Activated T-helper 1 cell treated with anti-CD3 and anti-CD28 coated beads, Interleukin-12 subunit alpha, Interleukin-12 subunit beta, Interleukin-2, Interleukin-4 antibody, amounts not matched to agents 30 ng/mL and 10 ng/mL and 1 ng/mL, durations not matched to agents 14 hours and 24 hours and 36 hours (primary cell): ENCODE measurements around the gene OR2F1. TPM values are rescaled to one million over a fixed set of nuclear protein-coding genes. Genes with fewer than 3 reads are reported as not detected.
"Not testable (repeated sequence)": the region's sequence is repeated elsewhere in the genome, so short reads cannot be mapped to it uniquely, and the experiment has no call there.

Source experiments
- DNase-seq: peaks from one replicate; pipeline ENCODE4 v3.0.0; 2021; ENCODE audit warnings: low spot score
- H3K27ac Mint-ChIP-seq: one replicate; pipeline ENCODE4 v1.8.0; 2021; ENCODE audit warnings: mild to moderate bottlenecking, mixed read lengths
- H3K27me3 Mint-ChIP-seq: one replicate; pipeline ENCODE4 v1.8.0; 2022; ENCODE audit warnings: mild to moderate bottlenecking, moderate library complexity, mixed read lengths; ENCODE audit not compliant: insufficient read depth
- H3K36me3 Mint-ChIP-seq: one replicate; pipeline ENCODE4 v1.8.0; 2021; ENCODE audit warnings: low read depth, mixed read lengths
- H3K4me1 Mint-ChIP-seq: one replicate; pipeline ENCODE4 v1.8.0; 2021; ENCODE audit warnings: low read depth, mixed read lengths
- H3K4me3 Mint-ChIP-seq: one replicate; pipeline ENCODE4 v1.8.0; 2021; ENCODE audit warnings: mild to moderate bottlenecking, moderate library complexity, mixed read lengths
- H3K9me3 Mint-ChIP-seq: one replicate; pipeline ENCODE4 v1.8.0; 2021; ENCODE audit warnings: mixed read lengths
- intact Hi-C: fragments of 100-400 bp; cut with micrococcal nuclease; formaldehyde crosslinking; loops from one replicate; pipeline ENCODE4 v1.15.1; 2024
- total RNA-seq: library from RNA; stranded (reverse); gene quantifications from 2 replicates; pipeline ENCODE4 v1.2.3, GENCODE V29; 2022

Gene OR2F1
- total RNA-seq, 1 donor from 2014 or later = not detected

- H3K27me3 Mint-ChIP-seq = peaks cover 2% of the 10 kb centered on the region
- no peaks in the 10 kb centered on the region for H3K36me3 Mint-ChIP-seq
- H3K4me3 Mint-ChIP-seq = no peak overlapping the region
- intact Hi-C loops = no loop called here
- H3K4me1 Mint-ChIP-seq = no peaks in the 10 kb centered on the region
- no peak for DNase-seq
- no peak overlapping the region for H3K27ac Mint-ChIP-seq
- H3K9me3 Mint-ChIP-seq = no peaks in the 10 kb centered on the region
Observed at GRCh38 chr7:144001543-144001942, 46.9 kb downstream of the OR2F1 start.

GRCh38 chr7:144004703-144005102 is 50.1 kb downstream of the OR2F1 start:
- Mint-ChIP-seq H3K27ac (no peak overlapping the region), H3K4me3 (no peak overlapping the region), H3K27me3 (no peaks in the 10 kb centered on the region), H3K36me3 (no peaks in the 10 kb centered on the region), H3K4me1 (no peaks in the 10 kb centered on the region), H3K9me3 (peaks cover 18% of the 10 kb centered on the region)
- intact Hi-C loops = no loop called here
- DNase-seq = no peak

- Mint-ChIP-seq H3K36me3 (no peaks in the 10 kb centered on the region), H3K27ac (no peak overlapping the region), H3K4me3 (no peak overlapping the region), H3K4me1 (no peaks in the 10 kb centered on the region), H3K27me3 (no peaks in the 10 kb centered on the region), H3K9me3 (peaks cover 22% of the 10 kb centered on the region)
- no peak for DNase-seq
- intact Hi-C loops = no loop called here
Observed at GRCh38 chr7:144006029-144006691, 51.5 kb downstream of the OR2F1 start.

GRCh38 chr7:144006692-144007042 is 52.0 kb downstream of the OR2F1 start:
- Mint-ChIP-seq H3K4me3 (no peak overlapping the region), H3K36me3 (no peaks in the 10 kb centered on the region), H3K4me1 (no peaks in the 10 kb centered on the region), H3K9me3 (peaks cover 22% of the 10 kb centered on the region), H3K27ac (no peak overlapping the region), H3K27me3 (no peaks in the 10 kb centered on the region)
- intact Hi-C loops = no loop called here
- DNase-seq = no peak

GRCh38 chr7:144009361-144009760 is 54.7 kb downstream of the OR2F1 start:
- Mint-ChIP-seq H3K27me3 (peaks cover 3% of the 10 kb centered on the region), H3K36me3 (no peaks in the 10 kb centered on the region), H3K9me3 (peaks cover 22% of the 10 kb centered on the region), H3K4me3 (no peak overlapping the region), H3K4me1 (no peaks in the 10 kb centered on the region), H3K27ac (no peak overlapping the region)
- DNase-seq = no peak
- intact Hi-C loops = no loop called here

GRCh38 chr7:144010061-144010460 is 55.4 kb downstream of the OR2F1 start:
- H3K4me3 Mint-ChIP-seq, DNase-seq, H3K27ac Mint-ChIP-seq, H3K36me3 Mint-ChIP-seq, H3K27me3 Mint-ChIP-seq, H3K4me1 Mint-ChIP-seq, intact Hi-C loops: not testable (repeated sequence)
- H3K9me3 Mint-ChIP-seq = peaks cover 22% of the 10 kb centered on the region

GRCh38 chr7:144010821-144011220 is 56.2 kb downstream of the OR2F1 start:
- DNase-seq, H3K4me1 Mint-ChIP-seq: not testable (repeated sequence)

GRCh38 chr7:144011458-144012230 is 57.0 kb downstream of the OR2F1 start:
- no peak for DNase-seq
- Mint-ChIP-seq H3K4me3 (no peak overlapping the region), H3K27me3 (peaks cover 10% of the 10 kb centered on the region), H3K9me3 (peaks cover 22% of the 10 kb centered on the region), H3K4me1 (no peaks in the 10 kb centered on the region), H3K27ac (no peak overlapping the region), H3K36me3 (no peaks in the 10 kb centered on the region)
- intact Hi-C loops = no loop called here

More at GRCh38 chr7:144010821-144011220, 56.2 kb downstream of the OR2F1 start:
- H3K4me3 Mint-ChIP-seq, intact Hi-C loops, H3K36me3 Mint-ChIP-seq, H3K27ac Mint-ChIP-seq: not testable (repeated sequence)
- Mint-ChIP-seq H3K27me3 (peaks cover 10% of the 10 kb centered on the region), H3K9me3 (peaks cover 22% of the 10 kb centered on the region)

Other genes with a start within 250 kb of the OR2F1 start
- gene CTAGE6, start 197.1 kb upstream of the OR2F1 start, total RNA-seq = 0.93 TPM in 1 of 2 replicates, not detected in the other
- 13.1 and 13.8 TPM in 2 replicates for gene TCAF1, start 52.7 kb upstream of the OR2F1 start, total RNA-seq
- not detected in 2 replicates for gene OR2F2, start 19.6 kb upstream of the OR2F1 start, total RNA-seq
- not detected in 2 replicates for gene OR6B1, start 45.5 kb downstream of the OR2F1 start, total RNA-seq
- not detected in 2 replicates for gene OR2A5, start 94.1 kb downstream of the OR2F1 start, total RNA-seq
- gene OR2A25, start 115.0 kb downstream of the OR2F1 start, total RNA-seq = not detected in 2 replicates
- gene OR2A12, start 131.4 kb downstream of the OR2F1 start, total RNA-seq = not detected in 2 replicates
- not detected in 2 replicates for gene OR2A2, start 154.7 kb downstream of the OR2F1 start, total RNA-seq
- not detected in 2 replicates for gene OR2A14, start 168.3 kb downstream of the OR2F1 start, total RNA-seq
- 0.75 and 1.1 TPM in 2 replicates for gene CTAGE4, start 228.6 kb downstream of the OR2F1 start, total RNA-seq
- gene ARHGEF35, start 241.0 kb downstream of the OR2F1 start, total RNA-seq = 2.5 and 3.4 TPM in 2 replicates